Measurements from ENCODE around the gene GRB10.

- TF ChIP-seq STAT1 (IDR thresholded peaks at IDR 0.05; ENCODE audit: unreplicated experiment) = no peak
- TF ChIP-seq, protein P1, sequence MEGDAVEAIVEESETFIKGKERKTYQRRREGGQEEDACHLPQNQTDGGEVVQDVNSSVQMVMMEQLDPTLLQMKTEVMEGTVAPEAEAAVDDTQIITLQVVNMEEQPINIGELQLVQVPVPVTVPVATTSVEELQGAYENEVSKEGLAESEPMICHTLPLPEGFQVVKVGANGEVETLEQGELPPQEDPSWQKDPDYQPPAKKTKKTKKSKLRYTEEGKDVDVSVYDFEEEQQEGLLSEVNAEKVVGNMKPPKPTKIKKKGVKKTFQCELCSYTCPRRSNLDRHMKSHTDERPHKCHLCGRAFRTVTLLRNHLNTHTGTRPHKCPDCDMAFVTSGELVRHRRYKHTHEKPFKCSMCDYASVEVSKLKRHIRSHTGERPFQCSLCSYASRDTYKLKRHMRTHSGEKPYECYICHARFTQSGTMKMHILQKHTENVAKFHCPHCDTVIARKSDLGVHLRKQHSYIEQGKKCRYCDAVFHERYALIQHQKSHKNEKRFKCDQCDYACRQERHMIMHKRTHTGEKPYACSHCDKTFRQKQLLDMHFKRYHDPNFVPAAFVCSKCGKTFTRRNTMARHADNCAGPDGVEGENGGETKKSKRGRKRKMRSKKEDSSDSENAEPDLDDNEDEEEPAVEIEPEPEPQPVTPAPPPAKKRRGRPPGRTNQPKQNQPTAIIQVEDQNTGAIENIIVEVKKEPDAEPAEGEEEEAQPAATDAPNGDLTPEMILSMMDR (conservative IDR thresholded peaks at IDR 0.05; ENCODE audit: low read depth in 2 of 2) = no peak
Measured at GRCh38 chr7:50780436-50780835, 2.3 kb downstream of the GRB10 start.

Data from GM23338 (cell line).